Sigmoid colon (tissue), 7 donors: ENCODE measurements around the gene ZNF853. TPM values are rescaled to one million over a fixed set of nuclear protein-coding genes. Genes with fewer than 3 reads are reported as not detected.

ENCODE experiments used
- DNase-seq: peaks from one replicate; pipeline ENCODE4 v3.0.0-alpha.2; 2019
- H3K27ac ChIP-seq, 4 donors: fragments of 200-600 bp; sonication (generic); one replicate each; pipeline ENCODE4 v1.5.1; 2016 to 2019; ENCODE audit warnings: mild to moderate bottlenecking in 1 of 4
- H3K27me3 ChIP-seq, 3 donors: fragments of 200-600 bp; sonication (generic); one replicate each; pipeline ENCODE4 v1.5.1; 2019; ENCODE audit warnings: mild to moderate bottlenecking in 1 of 3
- H3K36me3 ChIP-seq, 4 donors: fragments of 200-600 bp; sonication (generic); one replicate each; pipeline ENCODE4 v1.5.1; 2016 to 2019
- H3K4me1 ChIP-seq, 4 donors: fragments of 200-600 bp; sonication (generic); one replicate each; pipeline ENCODE4 v1.5.1; 2017 to 2019
- H3K4me3 ChIP-seq, 4 donors: fragments of 200-600 bp; sonication (generic); one replicate each; pipeline ENCODE4 v1.5.1; 2017 to 2019; ENCODE audit warnings: mild to moderate bottlenecking in 2 of 4, moderate library complexity in 1 of 4
- H3K9me3 ChIP-seq, 4 donors: fragments of 200-600 bp in 3 of 4; sonication (generic) in 3 of 4; one replicate each; pipeline versions ENCODE4 v1.5.1 to v1.6.1; 2013 to 2019
- EP300 ChIP-seq, 4 donors: sonication (generic); formaldehyde crosslinking; IDR thresholded peaks; one replicate each; pipeline ENCODE4 v1.6.1; 2017; ENCODE audit warnings: antibody characterized with exemption in 4 of 4
- POLR2A ChIP-seq, 2 donors: fragments of 450-650 bp; IDR thresholded peaks; one replicate each; pipeline ENCODE4 v1.6.1; 2016; ENCODE audit warnings: antibody characterized with exemption in 2 of 2, mild to moderate bottlenecking in 2 of 2, moderate library complexity in 2 of 2
- POLR2AphosphoS5 ChIP-seq, 4 donors: sonication (generic); formaldehyde crosslinking; IDR thresholded peaks; one replicate each; pipeline ENCODE4 v1.6.1; 2017; ENCODE audit warnings: antibody characterized with exemption in 4 of 4
- WGBS, 2 donors: extraction: QIAGEN DNeasy Blood & Tissue Kit; methylation state at CpG; one replicate each; pipeline ENCODE4 v1.1.7; 2013; 5-methylcytosine and 5-hydroxymethylcytosine counted together
- intact Hi-C: fragments of 100-400 bp; cut with DNase I; formaldehyde crosslinking; loops from one replicate; pipeline ENCODE4 v1.15.1; 2023
- polyA plus RNA-seq, 3 donors: library from polyadenylated mRNA; stranded (reverse); fragments of 200-250 nt; gene quantifications; one replicate each; pipeline ENCODE4 v1.2.3, GENCODE V29; 2013
- total RNA-seq, 4 donors: library from RNA; depleted of rRNA; stranded (reverse); fragments of >200 nt; gene quantifications; one replicate each; pipeline ENCODE4 v1.1.0, GENCODE V29; 2016
- TF ChIP-seq, protein P1 (sequence below), 4 experiments: fragments of 450-650 bp in 3 of 4; fragments of 200-600 bp in 1 of 4; IDR thresholded peaks; one replicate each; pipeline ENCODE4 v1.5.1; 2016 to 2019; ENCODE audit warnings: antibody characterized with exemption in 4 of 4, mild to moderate bottlenecking in 3 of 4, moderate library complexity in 2 of 4
- donor health status: healthy with polysubstance abuse.
- donor health status: Bipolar disorder and iron deficiency.
- donor health status: healthy.

ZNF853 gene
- total and polyA plus RNA-seq, 7 donors, result 0.69 to 36.0 (median 20.0) TPM

DNA sequence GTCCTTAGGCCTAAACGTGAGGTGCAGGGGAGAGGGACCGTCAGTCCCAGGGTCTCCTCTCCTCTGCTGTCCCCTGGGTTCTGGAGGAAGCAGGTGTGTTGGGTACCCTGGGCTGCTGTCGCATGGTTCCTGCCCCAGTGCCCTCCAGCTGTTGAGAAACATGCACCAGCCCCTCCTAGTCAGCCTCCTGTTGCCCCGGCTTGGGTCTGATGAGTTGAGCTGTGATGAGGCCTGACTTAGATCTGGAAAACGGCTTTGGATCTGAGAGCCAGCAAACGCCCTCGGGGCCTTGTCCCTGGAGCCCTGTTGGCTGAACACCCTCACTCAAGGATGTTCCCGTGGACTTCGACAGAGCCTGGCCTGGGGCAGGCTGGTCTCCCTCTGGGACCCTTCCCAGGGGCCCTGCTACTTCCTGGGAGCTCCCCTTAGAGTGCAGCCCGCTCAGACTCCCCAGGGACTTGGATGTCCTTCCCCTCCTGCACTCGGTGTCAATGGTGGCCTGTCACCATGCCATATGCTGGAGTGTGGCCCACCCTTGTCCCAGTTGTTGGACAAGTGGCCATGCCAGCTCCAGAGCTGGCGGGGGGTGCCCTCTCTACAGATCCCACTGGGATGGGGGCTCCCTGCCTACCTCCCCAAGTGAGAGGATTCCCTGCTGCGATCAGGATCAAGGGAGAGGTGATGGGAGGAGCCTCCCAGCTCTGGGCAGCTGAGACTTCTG is 34.0 kb downstream of the ZNF853 start:
- no peak for TF ChIP-seq POLR2A (IDR thresholded peaks at IDR 0.05)
- TF ChIP-seq, protein P1, sequence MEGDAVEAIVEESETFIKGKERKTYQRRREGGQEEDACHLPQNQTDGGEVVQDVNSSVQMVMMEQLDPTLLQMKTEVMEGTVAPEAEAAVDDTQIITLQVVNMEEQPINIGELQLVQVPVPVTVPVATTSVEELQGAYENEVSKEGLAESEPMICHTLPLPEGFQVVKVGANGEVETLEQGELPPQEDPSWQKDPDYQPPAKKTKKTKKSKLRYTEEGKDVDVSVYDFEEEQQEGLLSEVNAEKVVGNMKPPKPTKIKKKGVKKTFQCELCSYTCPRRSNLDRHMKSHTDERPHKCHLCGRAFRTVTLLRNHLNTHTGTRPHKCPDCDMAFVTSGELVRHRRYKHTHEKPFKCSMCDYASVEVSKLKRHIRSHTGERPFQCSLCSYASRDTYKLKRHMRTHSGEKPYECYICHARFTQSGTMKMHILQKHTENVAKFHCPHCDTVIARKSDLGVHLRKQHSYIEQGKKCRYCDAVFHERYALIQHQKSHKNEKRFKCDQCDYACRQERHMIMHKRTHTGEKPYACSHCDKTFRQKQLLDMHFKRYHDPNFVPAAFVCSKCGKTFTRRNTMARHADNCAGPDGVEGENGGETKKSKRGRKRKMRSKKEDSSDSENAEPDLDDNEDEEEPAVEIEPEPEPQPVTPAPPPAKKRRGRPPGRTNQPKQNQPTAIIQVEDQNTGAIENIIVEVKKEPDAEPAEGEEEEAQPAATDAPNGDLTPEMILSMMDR (IDR thresholded peaks at IDR 0.05), result no peak
- TF ChIP-seq POLR2AphosphoS5 (IDR thresholded peaks at IDR 0.05), result no peak
- no peak for TF ChIP-seq EP300 (IDR thresholded peaks at IDR 0.05)
- no peak overlapping the region for H3K27ac ChIP-seq
- intact Hi-C loops, result no loop called here
- peaks cover 11 to 93% (median 42%) of the 10 kb centered on the region in 4 donors for H3K36me3 ChIP-seq
- DNase-seq, result peak; percentile 60
- no peaks in the 10 kb centered on the region for H3K9me3 ChIP-seq
- H3K4me1 ChIP-seq, result no peaks in the 10 kb centered on the region
- no peak overlapping the region for H3K4me3 ChIP-seq
- no peaks in the 10 kb centered on the region for H3K27me3 ChIP-seq
- WGBS, 2 donors, result 88 to 94% methylated on average over 13 of the region's 13 CpGs

DNA sequence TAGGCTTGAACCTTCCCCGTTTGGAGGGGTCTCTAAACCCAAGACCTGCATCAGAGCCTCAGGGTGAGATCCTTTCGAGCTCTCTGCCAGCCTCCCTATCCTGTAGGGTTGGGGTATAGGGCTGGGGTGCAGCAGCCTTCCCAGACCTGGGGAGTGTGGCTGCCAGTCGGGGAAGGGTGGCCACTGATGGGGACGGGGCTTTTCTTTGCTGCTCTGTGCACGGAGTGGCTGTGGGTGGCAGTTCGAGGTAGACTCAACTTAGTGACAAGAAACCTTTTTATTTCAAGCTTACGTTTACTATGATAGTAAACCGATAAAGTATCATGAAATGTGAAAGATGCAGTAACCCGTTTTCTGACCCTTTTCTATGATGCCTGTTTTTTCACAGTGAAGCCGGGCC is 34.7 kb downstream of the ZNF853 start:
- intact Hi-C loops, result no loop called here
- TF ChIP-seq, protein P1 (IDR thresholded peaks at IDR 0.05), result no peak
- no peak for TF ChIP-seq POLR2A (IDR thresholded peaks at IDR 0.05)
- TF ChIP-seq EP300 (IDR thresholded peaks at IDR 0.05), result no peak
- TF ChIP-seq POLR2AphosphoS5 (IDR thresholded peaks at IDR 0.05), result no peak
- Histone ChIP-seq H3K9me3 (no peaks in the 10 kb centered on the region), H3K4me3 (no peak overlapping the region), H3K27ac (no peak overlapping the region), H3K4me1 (no peaks in the 10 kb centered on the region), H3K27me3 (no peaks in the 10 kb centered on the region), H3K36me3 (peaks cover 11 to 93% (median 40%) of the 10 kb centered on the region in 4 donors)
- DNase-seq, result peak; percentile 46
- 96 to 97% methylated on average over 10 of the region's 10 CpGs for WGBS, 2 donors

DNA sequence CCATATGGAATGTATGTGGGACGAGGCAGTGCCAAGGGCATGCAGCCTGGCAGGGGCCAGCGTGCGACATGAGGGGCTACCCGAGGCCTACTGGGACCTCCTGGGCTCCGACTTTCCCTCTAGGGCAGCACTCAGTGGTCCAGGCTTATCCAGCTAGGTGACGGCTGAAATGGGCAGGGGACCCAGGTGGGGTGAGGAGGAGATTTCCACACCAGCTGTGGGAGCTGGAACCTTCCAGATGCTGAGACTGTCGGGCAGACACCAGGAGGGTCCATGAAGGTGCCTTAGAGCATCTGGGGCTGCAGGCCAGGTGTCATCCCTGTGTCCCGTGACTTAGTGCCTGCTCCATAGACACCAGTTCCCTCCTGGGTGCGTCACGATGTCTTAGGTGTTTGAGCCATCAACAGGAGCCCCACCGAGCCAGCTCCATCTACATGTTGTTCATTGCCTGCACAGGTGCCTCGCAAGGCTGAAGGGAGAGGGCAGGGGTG is 35.2 kb downstream of the ZNF853 start:
- no peak overlapping the region for H3K27ac ChIP-seq
- TF ChIP-seq POLR2AphosphoS5 (IDR thresholded peaks at IDR 0.05) (no peak), EP300 (IDR thresholded peaks at IDR 0.05) (no peak), POLR2A (IDR thresholded peaks at IDR 0.05) (no peak)
- TF ChIP-seq, protein P1 (IDR thresholded peaks at IDR 0.05), result no peak
- 98% methylated on average over 12 of the region's 12 CpGs for WGBS, 2 donors
- H3K9me3 ChIP-seq, result no peaks in the 10 kb centered on the region
- intact Hi-C loops, result no loop called here
- DNase-seq, result peak; percentile 59
- no peaks in the 10 kb centered on the region for H3K27me3 ChIP-seq
- no peak overlapping the region for H3K4me3 ChIP-seq
- H3K36me3 ChIP-seq, result peaks cover 11 to 93% (median 40%) of the 10 kb centered on the region in 4 donors
- no peaks in the 10 kb centered on the region for H3K4me1 ChIP-seq

DNA sequence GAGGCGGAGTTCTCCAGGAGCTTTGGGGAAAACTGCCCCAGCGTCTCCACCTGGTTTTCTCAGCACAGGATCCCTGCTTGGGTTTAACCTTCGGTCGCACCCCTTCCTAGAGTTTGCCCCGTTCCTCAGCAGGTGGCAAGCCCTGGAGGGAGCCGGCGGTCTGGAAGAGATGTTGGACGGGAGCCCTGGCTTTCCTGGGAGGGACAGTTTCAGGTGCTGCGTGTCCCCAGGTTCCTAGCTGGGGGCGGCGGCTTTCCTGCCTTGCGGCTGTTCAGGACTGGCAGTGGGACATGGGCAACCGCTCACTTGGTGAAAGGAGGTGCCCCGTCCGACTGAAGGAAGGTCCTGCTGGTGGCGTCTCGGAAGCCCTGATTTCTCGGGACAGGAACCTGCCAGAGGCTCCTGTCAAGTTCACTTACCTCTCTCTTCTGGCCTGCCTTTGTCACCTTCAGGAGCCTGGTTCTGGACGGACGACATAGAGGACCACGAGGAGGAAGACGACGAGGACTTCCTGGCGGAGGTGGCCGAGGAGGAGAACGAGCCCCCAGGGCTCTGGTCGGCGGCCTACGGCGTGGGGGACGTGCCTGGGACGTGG is 36.5 kb downstream of the ZNF853 start:
- intact Hi-C loops, result no loop called here
- H3K36me3 ChIP-seq, result peaks cover 11 to 80% (median 40%) of the 10 kb centered on the region in 4 donors

More for the DNA sequence above, 36.5 kb downstream of the ZNF853 start:
- TF ChIP-seq POLR2AphosphoS5 (IDR thresholded peaks at IDR 0.05) (no peak), EP300 (IDR thresholded peaks at IDR 0.05) (no peak), POLR2A (IDR thresholded peaks at IDR 0.05) (no peak)
- TF ChIP-seq, protein P1 (IDR thresholded peaks at IDR 0.05), result no peak
- H3K4me3 ChIP-seq, result no peak overlapping the region
- WGBS, 2 donors, result 98% methylated on average over 32 of the region's 32 CpGs
- peak; percentile 60 for DNase-seq
- no peak overlapping the region for H3K27ac ChIP-seq
- no peaks in the 10 kb centered on the region for H3K4me1 ChIP-seq
- H3K9me3 ChIP-seq, result no peaks in the 10 kb centered on the region
- no peaks in the 10 kb centered on the region for H3K27me3 ChIP-seq
